Smooth muscle cell (in vitro differentiated cells): Measurements from ENCODE around the gene C2CD2. TPM values are rescaled to one million over a fixed set of nuclear protein-coding genes. Genes with fewer than 3 reads are reported as not detected.

Experiments used
- DNase-seq: peaks from one replicate; lab custom pipeline; 2025; ENCODE audit not compliant: unreplicated experiment; lab: John Stamatoyannopoulos, UW
- H2AFZ ChIP-seq: fragments of 200-600 bp; sonication (generic); 2 replicates; pipeline ENCODE4 v1.6.0; 2016; ENCODE audit warnings: antibody characterized with exemption, low read depth, mild to moderate bottlenecking
- H3F3A ChIP-seq: fragments of 200-600 bp; sonication (generic); 2 replicates; pipeline ENCODE4 v1.6.0; 2017; ENCODE audit warnings: antibody characterized with exemption, low read depth
- H3K27ac ChIP-seq: fragments of 200-600 bp; sonication (generic); 2 replicates; pipeline ENCODE4 v1.5.1; 2016; ENCODE audit warnings: low read depth, mild to moderate bottlenecking
- H3K27me3 ChIP-seq: fragments of 200-600 bp; sonication (generic); 2 replicates; pipeline ENCODE4 v1.6.1; 2016; ENCODE audit warnings: low read depth, mild to moderate bottlenecking
- H3K36me3 ChIP-seq: fragments of 200-600 bp; sonication (generic); 2 replicates; pipeline ENCODE4 v1.5.1; 2016; ENCODE audit warnings: low read depth
- H3K4me1 ChIP-seq: fragments of 200-600 bp; sonication (generic); 2 replicates; pipeline ENCODE4 v1.5.1; 2016; ENCODE audit warnings: low read depth
- H3K4me2 ChIP-seq: fragments of 200-600 bp; sonication (generic); 2 replicates; pipeline ENCODE4 v1.6.0; 2016; ENCODE audit warnings: mild to moderate bottlenecking
- H3K4me3 ChIP-seq: fragments of 200-600 bp; sonication (generic); 2 replicates; pipeline ENCODE4 v1.5.1; 2016; ENCODE audit warnings: mild to moderate bottlenecking
- H3K79me2 ChIP-seq: fragments of 200-600 bp; sonication (generic); 2 replicates; pipeline ENCODE4 v1.6.0; 2016; ENCODE audit warnings: low read depth, mild to moderate bottlenecking
- H3K9ac ChIP-seq: fragments of 200-600 bp; sonication (generic); 2 replicates; pipeline ENCODE4 v1.6.0; 2016; ENCODE audit warnings: low read depth
- H3K9me3 ChIP-seq: fragments of 200-600 bp; sonication (generic); replicated peaks from 2 replicates; pipeline ENCODE4 v1.5.1; 2016; ENCODE audit warnings: low read depth
- H4K20me1 ChIP-seq: fragments of 200-600 bp; sonication (generic); 2 replicates; pipeline ENCODE4 v1.6.0; 2016; ENCODE audit warnings: low read depth
- WGBS: methylation state at CpG from one replicate; pipeline ENCODE4 v1.1.7; 2016; ENCODE audit warnings: low lambda C conversion rate; 5-methylcytosine and 5-hydroxymethylcytosine counted together
- polyA plus RNA-seq: library from polyadenylated mRNA; unstranded; fragments of >200 nt; fragmentation: Nextera tagmentation; extraction: Ambion mirVana; gene quantifications from 2 replicates; pipeline ENCODE4 v1.2.1, GENCODE V29; 2016
- total RNA-seq: library from RNA; depleted of rRNA; stranded (reverse); fragments of >200 nt; gene quantifications from 2 replicates; pipeline ENCODE4 v1.2.3, GENCODE V29; 2014
- TF ChIP-seq, protein P1 (sequence below): fragments of 200-600 bp; sonication (generic); IDR thresholded peaks from 2 replicates; pipeline ENCODE4 v1.5.1; 2017; ENCODE audit warnings: borderline replicate concordance, mild to moderate bottlenecking, antibody characterized with exemption; ENCODE audit not compliant: insufficient read depth, poor library complexity, severe bottlenecking

C2CD2 gene
- total and polyA plus RNA-seq, 2 experiments from 2014 or later: 3.4 to 6.1 TPM

DNA sequence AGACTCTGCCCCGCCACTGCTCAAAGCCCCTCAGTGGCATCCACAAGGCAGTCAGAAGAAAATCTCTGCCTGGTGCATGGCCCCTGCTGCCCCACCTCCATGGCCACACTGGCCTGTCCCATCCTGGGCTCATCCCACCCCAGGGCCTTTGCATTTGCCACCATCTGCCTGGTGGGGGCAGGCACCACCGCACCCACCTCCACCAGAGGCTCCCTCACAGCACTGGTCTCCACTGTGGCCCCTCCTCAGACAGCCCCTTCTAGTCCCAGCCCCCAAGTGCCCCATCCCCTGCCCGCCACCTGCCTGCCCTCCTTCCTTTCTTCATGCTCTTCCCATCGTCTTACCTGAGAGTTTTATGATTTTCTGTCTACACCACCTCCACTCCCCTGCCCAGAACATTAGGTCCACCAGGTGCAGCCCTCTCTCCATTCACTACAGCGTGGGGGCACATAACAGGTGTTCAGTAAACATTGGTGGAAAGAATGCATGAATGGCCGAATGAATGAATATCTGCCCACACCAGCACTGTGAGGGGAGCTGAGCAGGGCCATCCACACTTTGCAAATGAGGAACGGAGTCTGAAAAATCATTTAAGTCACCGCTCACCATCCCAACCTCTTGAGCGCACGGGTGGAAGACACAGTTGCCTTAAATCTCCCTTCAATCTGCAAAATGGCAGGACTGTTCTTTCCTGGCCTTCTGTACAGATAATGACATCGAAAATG lies 76.7 kb downstream of the C2CD2 start:
- peak overlapping the region; percentile 99 for H3K4me2 ChIP-seq
- H3F3A ChIP-seq: no peaks in the 10 kb centered on the region
- H4K20me1 ChIP-seq: no peaks in the 10 kb centered on the region
- no peak overlapping the region for H3K9ac ChIP-seq
- peaks cover 15% of the 10 kb centered on the region for H3K4me1 ChIP-seq
- H3K79me2 ChIP-seq: peaks cover 8% of the 10 kb centered on the region
- no peak overlapping the region for H3K27ac ChIP-seq
- no peaks in the 10 kb centered on the region for H3K27me3 ChIP-seq
- no peak overlapping the region for H2AFZ ChIP-seq
- no peak for DNase-seq
- H3K9me3 ChIP-seq: no peaks in the 10 kb centered on the region
- peak overlapping the region; percentile 88 for H3K4me3 ChIP-seq
- TF ChIP-seq, protein P1, sequence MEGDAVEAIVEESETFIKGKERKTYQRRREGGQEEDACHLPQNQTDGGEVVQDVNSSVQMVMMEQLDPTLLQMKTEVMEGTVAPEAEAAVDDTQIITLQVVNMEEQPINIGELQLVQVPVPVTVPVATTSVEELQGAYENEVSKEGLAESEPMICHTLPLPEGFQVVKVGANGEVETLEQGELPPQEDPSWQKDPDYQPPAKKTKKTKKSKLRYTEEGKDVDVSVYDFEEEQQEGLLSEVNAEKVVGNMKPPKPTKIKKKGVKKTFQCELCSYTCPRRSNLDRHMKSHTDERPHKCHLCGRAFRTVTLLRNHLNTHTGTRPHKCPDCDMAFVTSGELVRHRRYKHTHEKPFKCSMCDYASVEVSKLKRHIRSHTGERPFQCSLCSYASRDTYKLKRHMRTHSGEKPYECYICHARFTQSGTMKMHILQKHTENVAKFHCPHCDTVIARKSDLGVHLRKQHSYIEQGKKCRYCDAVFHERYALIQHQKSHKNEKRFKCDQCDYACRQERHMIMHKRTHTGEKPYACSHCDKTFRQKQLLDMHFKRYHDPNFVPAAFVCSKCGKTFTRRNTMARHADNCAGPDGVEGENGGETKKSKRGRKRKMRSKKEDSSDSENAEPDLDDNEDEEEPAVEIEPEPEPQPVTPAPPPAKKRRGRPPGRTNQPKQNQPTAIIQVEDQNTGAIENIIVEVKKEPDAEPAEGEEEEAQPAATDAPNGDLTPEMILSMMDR: no peak
- no peaks in the 10 kb centered on the region for H3K36me3 ChIP-seq
- 96% methylated on average over 11 of the region's 11 CpGs for WGBS

DNA sequence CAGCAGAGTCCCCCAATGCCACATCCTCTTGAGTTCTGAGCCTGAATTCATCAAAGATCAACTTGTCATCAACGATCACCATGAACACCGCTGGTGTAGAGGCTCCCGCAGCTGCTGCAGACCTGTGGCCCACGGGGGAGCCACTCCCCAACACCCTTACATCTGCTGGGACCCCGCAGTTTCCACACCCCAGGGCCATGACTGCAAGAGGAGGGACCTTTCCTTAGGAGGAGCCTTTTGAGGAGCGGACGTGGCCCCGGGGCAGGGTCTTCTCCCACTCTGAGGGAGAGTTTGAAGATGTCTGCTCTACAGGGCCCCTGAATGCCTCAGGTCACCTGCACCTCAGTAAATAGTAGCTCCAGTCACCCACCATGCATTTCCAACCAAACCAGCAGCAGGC lies 77.4 kb downstream of the C2CD2 start:
- H3K4me3 ChIP-seq: no peak overlapping the region
- peaks cover 15% of the 10 kb centered on the region for H3K4me1 ChIP-seq
- no peak overlapping the region for H3K9ac ChIP-seq
- no peak overlapping the region for H2AFZ ChIP-seq
- H3K27me3 ChIP-seq: no peaks in the 10 kb centered on the region
- no peak overlapping the region for H3K27ac ChIP-seq
- no peaks in the 10 kb centered on the region for H3F3A ChIP-seq
- H3K4me2 ChIP-seq: no peak overlapping the region
- TF ChIP-seq, protein P1: no peak
- H4K20me1 ChIP-seq: no peaks in the 10 kb centered on the region
- DNase-seq: no peak
- no peaks in the 10 kb centered on the region for H3K9me3 ChIP-seq
- peaks cover 8% of the 10 kb centered on the region for H3K79me2 ChIP-seq
- H3K36me3 ChIP-seq: no peaks in the 10 kb centered on the region
- WGBS: 95% methylated on average over 8 of the region's 8 CpGs

DNA sequence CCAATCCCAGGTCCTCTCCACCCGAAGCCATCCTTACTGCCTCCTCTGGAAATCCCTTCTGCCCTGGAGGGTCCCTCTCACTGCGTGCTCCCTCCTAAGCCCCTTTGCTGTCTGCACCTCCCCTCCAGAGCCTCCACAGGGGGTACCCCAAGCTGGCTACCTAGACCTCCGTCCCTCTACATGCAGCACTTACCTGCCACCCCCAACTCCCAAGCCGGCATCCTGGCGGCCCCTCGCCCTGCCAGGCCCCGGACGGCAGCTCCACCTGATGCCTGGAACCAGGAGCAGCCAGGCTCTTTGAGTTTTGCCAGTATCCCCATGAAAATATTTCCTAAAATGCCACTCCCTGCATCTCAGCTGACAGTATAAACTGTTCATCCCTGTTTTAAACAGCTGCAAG lies 78.7 kb downstream of the C2CD2 start:
- 96% methylated on average over 8 of the region's 8 CpGs for WGBS

More for the DNA sequence above, 78.7 kb downstream of the C2CD2 start:
- Histone ChIP-seq H3K9ac (no peak overlapping the region), H2AFZ (no peak overlapping the region), H4K20me1 (no peaks in the 10 kb centered on the region), H3K79me2 (peaks cover 8% of the 10 kb centered on the region), H3F3A (no peaks in the 10 kb centered on the region), H3K9me3 (no peaks in the 10 kb centered on the region), H3K4me3 (no peak overlapping the region), H3K36me3 (no peaks in the 10 kb centered on the region), H3K4me1 (peaks cover 15% of the 10 kb centered on the region), H3K27ac (no peak overlapping the region), H3K27me3 (no peaks in the 10 kb centered on the region), H3K4me2 (no peak overlapping the region)
- TF ChIP-seq, protein P1: no peak
- no peak for DNase-seq
